ENCODE data around the gene CAND1.
A peak's percentile ranks its signal among the peaks of the same experiment; 100 is the strongest.

The CAND1 gene

DNA sequence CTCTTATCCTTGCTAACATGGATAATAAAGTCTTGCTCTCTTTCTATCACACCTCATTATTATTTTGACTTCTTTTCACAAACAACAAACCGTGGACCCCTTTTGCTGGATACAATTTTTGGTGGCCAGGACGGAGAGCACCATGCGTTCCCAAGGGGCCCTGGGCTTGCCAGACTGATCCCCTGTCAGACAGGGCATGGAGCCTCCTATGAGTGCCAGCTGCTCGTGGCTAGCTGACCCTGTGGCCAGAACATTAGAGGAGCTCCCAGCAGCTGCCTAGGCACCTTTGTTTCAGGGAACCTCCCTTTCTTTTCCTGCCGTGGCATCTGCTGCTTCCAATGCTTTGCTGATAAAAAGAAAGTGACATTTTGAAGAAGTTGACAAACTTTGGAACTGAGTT lies 12.5 kb upstream of the CAND1 start:
- H3K4me3 ChIP-seq (ENCODE audit: low read depth, low read length): no peak overlapping the region
- H3K79me2 ChIP-seq (ENCODE audit: control insufficient read depth, insufficient read depth, low read length, unreplicated experiment): no peaks in the 10 kb centered on the region
- no peaks in the 10 kb centered on the region for H3K36me3 ChIP-seq (ENCODE audit: insufficient read depth, low read length)
- no peak overlapping the region for H3K27ac ChIP-seq (ENCODE audit: low read depth, low read length)
- H3K4me1 ChIP-seq (ENCODE audit: control insufficient read depth, insufficient read depth, low read length, unreplicated experiment): no peaks in the 10 kb centered on the region
- no peak overlapping the region for H2AFZ ChIP-seq (ENCODE audit: low read length, unreplicated experiment)
- no peaks in the 10 kb centered on the region for H3K27me3 ChIP-seq (ENCODE audit: insufficient read depth, low read length)

- Histone ChIP-seq H2AFZ (ENCODE audit: low read length, unreplicated experiment) (peak overlapping the region; percentile 39), H3K4me1 (ENCODE audit: control insufficient read depth, insufficient read depth, low read length, unreplicated experiment) (no peaks in the 10 kb centered on the region), H3K79me2 (ENCODE audit: control insufficient read depth, insufficient read depth, low read length, unreplicated experiment) (no peaks in the 10 kb centered on the region), H3K27ac (ENCODE audit: low read depth, low read length) (no peak overlapping the region), H3K27me3 (ENCODE audit: insufficient read depth, low read length) (no peaks in the 10 kb centered on the region), H3K36me3 (ENCODE audit: insufficient read depth, low read length) (no peaks in the 10 kb centered on the region), H3K4me3 (ENCODE audit: low read depth, low read length) (no peak overlapping the region)
Measured at GRCh38 chr12:67263471-67263870, 5.7 kb upstream of the CAND1 start.

DNA sequence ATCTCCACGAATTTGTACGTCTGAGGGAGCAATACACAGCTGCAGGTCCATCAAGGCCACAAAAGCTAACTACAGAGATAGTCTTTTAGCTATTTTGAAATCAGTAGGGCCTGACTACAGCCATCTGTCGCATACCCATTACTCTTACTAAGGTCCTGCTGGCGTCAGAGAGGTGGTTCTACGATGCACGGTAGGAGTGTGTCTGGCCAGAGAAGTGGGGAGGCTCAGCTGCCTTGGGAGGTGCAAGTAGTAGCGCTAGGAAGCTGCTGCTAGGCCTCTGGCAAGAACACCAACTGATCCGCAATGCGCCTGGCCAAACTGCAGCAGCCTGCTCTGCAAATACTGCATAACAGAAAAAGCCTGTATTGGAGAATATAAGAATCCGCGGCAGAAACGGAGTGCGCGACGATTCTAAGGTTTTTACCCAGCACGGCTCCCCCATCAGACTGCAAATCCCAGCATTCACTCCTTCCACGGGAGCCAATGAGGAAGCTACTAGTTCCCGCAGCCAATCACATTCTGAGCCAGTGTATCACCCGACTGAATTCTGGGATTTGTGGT lies 743 bp upstream of the CAND1 start:
- H3K4me3 ChIP-seq (ENCODE audit: low read depth, low read length): peak overlapping the region; percentile 83
- H3K27ac ChIP-seq (ENCODE audit: low read depth, low read length): peak overlapping the region; percentile 96
- peaks cover 40% of the 10 kb centered on the region for H3K79me2 ChIP-seq (ENCODE audit: control insufficient read depth, insufficient read depth, low read length, unreplicated experiment)
- H3K27me3 ChIP-seq (ENCODE audit: insufficient read depth, low read length): no peaks in the 10 kb centered on the region
- peaks cover 14% of the 10 kb centered on the region for H3K4me1 ChIP-seq (ENCODE audit: control insufficient read depth, insufficient read depth, low read length, unreplicated experiment)
- no peaks in the 10 kb centered on the region for H3K36me3 ChIP-seq (ENCODE audit: insufficient read depth, low read length)
- peak overlapping the region; percentile 97 for H2AFZ ChIP-seq (ENCODE audit: low read length, unreplicated experiment)

GRCh38 chr12:67269633-67270573 lies 745 bp downstream of the CAND1 start:
- Histone ChIP-seq H2AFZ (ENCODE audit: low read length, unreplicated experiment) (peak overlapping the region; percentile 27), H3K36me3 (ENCODE audit: insufficient read depth, low read length) (no peaks in the 10 kb centered on the region), H3K27me3 (ENCODE audit: insufficient read depth, low read length) (no peaks in the 10 kb centered on the region), H3K4me3 (ENCODE audit: low read depth, low read length) (peak overlapping the region; percentile 83), H3K4me1 (ENCODE audit: control insufficient read depth, insufficient read depth, low read length, unreplicated experiment) (peaks cover 24% of the 10 kb centered on the region), H3K27ac (ENCODE audit: low read depth, low read length) (peak overlapping the region; percentile 96), H3K79me2 (ENCODE audit: control insufficient read depth, insufficient read depth, low read length, unreplicated experiment) (peaks cover 54% of the 10 kb centered on the region)

GRCh38 chr12:67270622-67271021 lies 1.5 kb downstream of the CAND1 start:
- peak overlapping the region; percentile 1 for H2AFZ ChIP-seq (ENCODE audit: low read length, unreplicated experiment)
- H3K4me1 ChIP-seq (ENCODE audit: control insufficient read depth, insufficient read depth, low read length, unreplicated experiment): peaks cover 30% of the 10 kb centered on the region
- no peaks in the 10 kb centered on the region for H3K36me3 ChIP-seq (ENCODE audit: insufficient read depth, low read length)
- peak overlapping the region; percentile 96; the same call in 1 of the 2 replicates for H3K27ac ChIP-seq (ENCODE audit: low read depth, low read length)
- H3K79me2 ChIP-seq (ENCODE audit: control insufficient read depth, insufficient read depth, low read length, unreplicated experiment): peaks cover 61% of the 10 kb centered on the region
- H3K27me3 ChIP-seq (ENCODE audit: insufficient read depth, low read length): no peaks in the 10 kb centered on the region
- H3K4me3 ChIP-seq (ENCODE audit: low read depth, low read length): peak overlapping the region; percentile 83

DNA sequence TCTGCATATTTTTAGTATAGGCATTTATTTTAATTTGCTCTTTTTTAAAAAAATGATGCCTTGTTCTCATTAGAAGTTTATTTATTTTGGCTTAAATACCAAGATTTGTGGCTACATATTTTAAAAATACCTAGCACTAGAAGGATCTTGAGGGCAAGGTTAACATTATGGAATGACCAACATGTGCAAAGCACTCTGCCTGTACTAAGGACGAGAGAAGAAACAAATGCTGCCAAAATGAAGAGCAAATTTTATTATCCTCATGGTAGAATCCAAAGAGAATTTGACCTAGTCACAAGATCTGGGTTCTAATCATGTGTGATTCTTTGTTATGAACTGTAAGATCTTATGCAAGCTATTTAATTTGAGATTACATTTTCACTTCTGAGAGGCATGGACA lies 2.8 kb downstream of the CAND1 start:
- no peaks in the 10 kb centered on the region for H3K36me3 ChIP-seq (ENCODE audit: insufficient read depth, low read length)
- peaks cover 33% of the 10 kb centered on the region for H3K4me1 ChIP-seq (ENCODE audit: control insufficient read depth, insufficient read depth, low read length, unreplicated experiment)
- H3K27me3 ChIP-seq (ENCODE audit: insufficient read depth, low read length): no peaks in the 10 kb centered on the region
- H3K4me3 ChIP-seq (ENCODE audit: low read depth, low read length): peak overlapping the region; percentile 83
- H3K27ac ChIP-seq (ENCODE audit: low read depth, low read length): no peak overlapping the region
- no peak overlapping the region for H2AFZ ChIP-seq (ENCODE audit: low read length, unreplicated experiment)
- peaks cover 75% of the 10 kb centered on the region for H3K79me2 ChIP-seq (ENCODE audit: control insufficient read depth, insufficient read depth, low read length, unreplicated experiment)

DNA sequence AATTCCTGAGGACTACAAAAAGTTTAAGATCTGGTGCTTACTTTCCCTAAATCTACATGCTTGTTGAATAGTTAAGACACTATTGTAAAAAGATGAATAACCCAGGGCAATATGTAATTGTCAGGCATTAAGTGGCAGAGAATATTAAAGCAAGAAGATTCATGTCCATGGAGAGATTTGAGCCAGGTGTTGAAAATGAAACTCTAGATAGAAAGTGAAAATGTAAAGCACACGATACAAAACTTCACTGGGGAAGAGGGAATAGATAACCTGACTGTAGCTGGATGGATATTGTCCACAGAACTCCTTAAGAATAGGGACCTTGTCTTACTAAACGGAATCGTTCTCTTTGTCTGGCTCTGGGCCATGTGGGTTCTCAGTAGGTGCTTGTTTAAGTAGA lies 5.0 kb downstream of the CAND1 start:
- H3K36me3 ChIP-seq (ENCODE audit: insufficient read depth, low read length): no peaks in the 10 kb centered on the region
- H3K27ac ChIP-seq (ENCODE audit: low read depth, low read length): no peak overlapping the region
- no peak overlapping the region for H3K4me3 ChIP-seq (ENCODE audit: low read depth, low read length)
- peaks cover 97% of the 10 kb centered on the region for H3K79me2 ChIP-seq (ENCODE audit: control insufficient read depth, insufficient read depth, low read length, unreplicated experiment)
- peaks cover 39% of the 10 kb centered on the region for H3K4me1 ChIP-seq (ENCODE audit: control insufficient read depth, insufficient read depth, low read length, unreplicated experiment)
- no peak overlapping the region for H2AFZ ChIP-seq (ENCODE audit: low read length, unreplicated experiment)
- H3K27me3 ChIP-seq (ENCODE audit: insufficient read depth, low read length): no peaks in the 10 kb centered on the region

- H2AFZ ChIP-seq (ENCODE audit: low read length, unreplicated experiment): no peak overlapping the region
- peaks cover 43% of the 10 kb centered on the region for H3K4me1 ChIP-seq (ENCODE audit: control insufficient read depth, insufficient read depth, low read length, unreplicated experiment)
- peaks cover 99% of the 10 kb centered on the region for H3K79me2 ChIP-seq (ENCODE audit: control insufficient read depth, insufficient read depth, low read length, unreplicated experiment)
- no peaks in the 10 kb centered on the region for H3K27me3 ChIP-seq (ENCODE audit: insufficient read depth, low read length)
- H3K36me3 ChIP-seq (ENCODE audit: insufficient read depth, low read length): no peaks in the 10 kb centered on the region
- no peak overlapping the region for H3K4me3 ChIP-seq (ENCODE audit: low read depth, low read length)
- H3K27ac ChIP-seq (ENCODE audit: low read depth, low read length): no peak overlapping the region
Measured at GRCh38 chr12:67275380-67275913, 6.3 kb downstream of the CAND1 start.

DNA sequence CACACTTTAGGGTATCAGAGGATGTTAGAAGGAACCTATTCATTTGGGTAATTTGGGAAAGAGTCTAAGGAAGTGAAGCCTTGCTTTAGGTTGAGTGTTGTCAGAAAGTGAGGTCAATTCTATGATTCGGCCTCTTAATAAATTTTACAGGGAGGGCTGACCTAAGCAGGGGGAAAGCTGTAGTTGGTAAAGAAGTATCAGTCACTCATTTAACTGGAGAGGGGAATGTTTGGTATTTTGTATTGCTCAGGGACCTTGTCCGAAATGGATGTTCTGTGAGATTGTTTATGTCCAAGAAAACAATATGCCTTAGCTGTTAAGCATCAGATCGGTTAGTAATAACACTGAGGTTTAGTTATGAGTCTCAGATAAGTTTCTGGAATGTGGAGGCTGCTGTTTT lies 7.3 kb downstream of the CAND1 start:
- Histone ChIP-seq H3K27me3 (ENCODE audit: insufficient read depth, low read length) (no peaks in the 10 kb centered on the region), H3K27ac (ENCODE audit: low read depth, low read length) (no peak overlapping the region), H3K4me3 (ENCODE audit: low read depth, low read length) (no peak overlapping the region), H2AFZ (ENCODE audit: low read length, unreplicated experiment) (no peak overlapping the region), H3K79me2 (ENCODE audit: control insufficient read depth, insufficient read depth, low read length, unreplicated experiment) (peaks cover 97% of the 10 kb centered on the region), H3K36me3 (ENCODE audit: insufficient read depth, low read length) (no peaks in the 10 kb centered on the region), H3K4me1 (ENCODE audit: control insufficient read depth, insufficient read depth, low read length, unreplicated experiment) (peaks cover 39% of the 10 kb centered on the region)

GRCh38 chr12:67279637-67280036 lies 10.5 kb downstream of the CAND1 start:
- peaks cover 75% of the 10 kb centered on the region for H3K79me2 ChIP-seq (ENCODE audit: control insufficient read depth, insufficient read depth, low read length, unreplicated experiment)
- H3K27ac ChIP-seq (ENCODE audit: low read depth, low read length): no peak overlapping the region
- H2AFZ ChIP-seq (ENCODE audit: low read length, unreplicated experiment): no peak overlapping the region
- no peak overlapping the region for H3K4me3 ChIP-seq (ENCODE audit: low read depth, low read length)
- peaks cover 3% of the 10 kb centered on the region; the same call in 1 of the 2 replicates for H3K36me3 ChIP-seq (ENCODE audit: insufficient read depth, low read length)
- H3K27me3 ChIP-seq (ENCODE audit: insufficient read depth, low read length): no peaks in the 10 kb centered on the region
- peaks cover 22% of the 10 kb centered on the region for H3K4me1 ChIP-seq (ENCODE audit: control insufficient read depth, insufficient read depth, low read length, unreplicated experiment)
